Rectal smooth muscle tissue (tissue), 1 donor: Measurements from ENCODE around the gene TRIM38.
"Not testable (repeated sequence)": the region's sequence is repeated elsewhere in the genome, so short reads cannot be mapped to it uniquely, and the experiment has no call there.

Experiments
- H3K27ac ChIP-seq: one replicate; pipeline ENCODE4 v1.7.0; 2013; ENCODE audit warnings: low read depth, low read length, inconsistent platforms
- H3K27me3 ChIP-seq: one replicate; pipeline ENCODE4 v1.7.0; 2013; ENCODE audit warnings: low read length; ENCODE audit not compliant: control insufficient read depth, insufficient read depth
- H3K36me3 ChIP-seq: one replicate; pipeline ENCODE4 v1.7.0; 2013; ENCODE audit warnings: low read length; ENCODE audit not compliant: control insufficient read depth, insufficient read depth
- H3K4me1 ChIP-seq: one replicate; pipeline ENCODE4 v1.7.0; 2013; ENCODE audit warnings: low read length; ENCODE audit not compliant: control insufficient read depth, insufficient read depth
- H3K4me3 ChIP-seq: one replicate; pipeline ENCODE4 v1.7.0; 2013; ENCODE audit warnings: low read length
- H3K9ac ChIP-seq: one replicate; pipeline ENCODE4 v1.7.0; 2013; ENCODE audit warnings: low read length

The TRIM38 gene

DNA sequence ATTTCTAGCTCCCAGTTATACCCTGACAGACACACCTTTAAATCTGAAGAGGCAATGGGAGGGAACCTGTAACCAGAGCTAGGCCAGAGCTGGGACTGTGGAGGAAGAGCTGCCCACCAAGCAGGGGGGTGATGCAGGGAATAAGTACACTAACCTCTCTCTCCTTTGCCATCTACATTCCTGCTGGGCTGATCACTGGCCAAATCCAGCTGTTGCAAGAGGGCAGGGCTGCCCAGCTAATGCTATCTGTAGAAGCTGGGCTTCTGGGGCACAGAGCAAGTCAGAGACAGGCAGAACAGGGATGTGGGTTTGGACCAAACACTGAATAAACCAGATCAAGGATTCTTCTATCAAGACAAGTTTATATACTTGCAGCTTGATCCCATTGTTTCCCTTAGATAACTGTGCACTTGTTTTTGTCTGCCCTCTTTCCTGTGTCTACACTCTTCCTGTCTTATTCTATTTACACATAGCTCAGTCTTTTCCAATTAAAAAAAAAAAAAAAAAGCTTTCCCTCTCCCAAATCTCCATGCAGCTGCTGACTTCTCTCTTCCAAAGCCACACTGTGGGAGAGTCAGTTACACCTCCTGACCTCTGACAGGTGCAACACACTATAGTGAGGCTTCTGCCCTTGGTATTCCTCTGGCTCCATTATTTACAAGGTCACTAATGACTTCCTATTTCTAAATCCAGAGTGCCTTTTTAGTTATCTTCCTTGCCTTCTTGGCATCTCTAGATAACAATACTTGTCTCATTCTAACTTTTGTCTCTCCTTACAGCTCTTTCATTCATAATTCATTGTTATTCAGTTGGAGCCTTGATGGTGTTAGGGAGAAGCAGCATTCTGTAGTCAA is 43.7 kb downstream of the TRIM38 start:
- no peak overlapping the region for H3K9ac ChIP-seq
- no peaks in the 10 kb centered on the region for H3K27me3 ChIP-seq
- no peak overlapping the region for H3K27ac ChIP-seq
- H3K4me3 ChIP-seq, result no peak overlapping the region
- H3K4me1 ChIP-seq, result no peaks in the 10 kb centered on the region
- H3K36me3 ChIP-seq, result no peaks in the 10 kb centered on the region

- H3K4me3 ChIP-seq, H3K36me3 ChIP-seq, H3K9ac ChIP-seq, H3K4me1 ChIP-seq, H3K27me3 ChIP-seq, H3K27ac ChIP-seq: not testable (repeated sequence)
Observed at GRCh38 chr6:26006940-26007305, 44.3 kb downstream of the TRIM38 start.

- Histone ChIP-seq H3K27me3 (no peaks in the 10 kb centered on the region), H3K4me1 (no peaks in the 10 kb centered on the region), H3K27ac (no peak overlapping the region), H3K4me3 (no peak overlapping the region), H3K9ac (no peak overlapping the region), H3K36me3 (no peaks in the 10 kb centered on the region)
Observed at GRCh38 chr6:26008470-26008869, 45.9 kb downstream of the TRIM38 start.

- Histone ChIP-seq H3K9ac (no peak overlapping the region), H3K27me3 (no peaks in the 10 kb centered on the region), H3K4me3 (no peak overlapping the region)
Observed at GRCh38 chr6:26009817-26010216, 47.2 kb downstream of the TRIM38 start.

GRCh38 chr6:26012061-26012460 is 49.5 kb downstream of the TRIM38 start:
- no peaks in the 10 kb centered on the region for H3K4me1 ChIP-seq
- no peaks in the 10 kb centered on the region for H3K27me3 ChIP-seq
- no peaks in the 10 kb centered on the region for H3K36me3 ChIP-seq
- H3K9ac ChIP-seq, result no peak overlapping the region
- no peak overlapping the region for H3K4me3 ChIP-seq
- no peak overlapping the region for H3K27ac ChIP-seq

More at GRCh38 chr6:26009817-26010216, 47.2 kb downstream of the TRIM38 start:
- Histone ChIP-seq H3K36me3 (no peaks in the 10 kb centered on the region), H3K27ac (no peak overlapping the region), H3K4me1 (no peaks in the 10 kb centered on the region)

GRCh38 chr6:26014386-26014785 is 51.8 kb downstream of the TRIM38 start:
- not testable (repeated sequence) for H3K27me3 ChIP-seq, H3K36me3 ChIP-seq, H3K4me1 ChIP-seq, H3K27ac ChIP-seq, H3K4me3 ChIP-seq, H3K9ac ChIP-seq

DNA sequence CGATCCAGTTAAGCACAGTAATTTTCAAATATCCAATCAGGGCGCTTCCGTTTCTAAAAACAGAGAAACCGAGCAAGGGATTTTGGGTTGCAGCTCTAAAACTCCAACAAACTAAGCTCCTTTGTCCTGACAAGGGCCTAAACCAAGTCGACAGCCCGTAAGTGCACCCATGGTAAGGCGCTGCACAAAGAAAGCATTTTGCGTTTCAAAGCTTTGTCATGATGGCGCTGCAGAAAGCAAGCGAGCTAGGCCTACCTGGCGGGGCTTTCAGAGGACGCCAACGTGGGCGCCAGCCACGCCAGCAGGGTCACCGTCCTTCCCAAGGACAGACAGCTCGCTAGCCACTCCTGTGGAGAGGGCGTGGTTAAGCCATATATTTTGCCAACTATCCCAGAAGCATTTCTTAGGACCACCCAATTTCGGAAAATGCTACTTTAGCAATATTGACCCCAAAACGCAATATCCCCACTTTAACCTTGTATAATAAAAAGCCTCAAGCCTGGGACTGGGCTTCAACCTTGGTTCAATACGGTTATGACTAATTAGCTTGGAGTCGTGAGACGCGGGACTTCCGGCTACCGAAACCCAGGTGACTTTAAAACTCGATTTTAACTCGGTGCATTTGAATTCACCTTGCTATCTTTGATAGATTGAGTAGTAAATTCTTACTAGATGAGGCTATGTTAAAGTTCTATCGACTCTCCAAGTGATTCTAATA is 53.8 kb downstream of the TRIM38 start:
- H3K36me3 ChIP-seq, result no peaks in the 10 kb centered on the region
- H3K27me3 ChIP-seq, result no peaks in the 10 kb centered on the region
- H3K9ac ChIP-seq, result no peak overlapping the region
- no peaks in the 10 kb centered on the region for H3K4me1 ChIP-seq
- no peak overlapping the region for H3K27ac ChIP-seq
- peak overlapping the region; percentile 67 for H3K4me3 ChIP-seq

DNA sequence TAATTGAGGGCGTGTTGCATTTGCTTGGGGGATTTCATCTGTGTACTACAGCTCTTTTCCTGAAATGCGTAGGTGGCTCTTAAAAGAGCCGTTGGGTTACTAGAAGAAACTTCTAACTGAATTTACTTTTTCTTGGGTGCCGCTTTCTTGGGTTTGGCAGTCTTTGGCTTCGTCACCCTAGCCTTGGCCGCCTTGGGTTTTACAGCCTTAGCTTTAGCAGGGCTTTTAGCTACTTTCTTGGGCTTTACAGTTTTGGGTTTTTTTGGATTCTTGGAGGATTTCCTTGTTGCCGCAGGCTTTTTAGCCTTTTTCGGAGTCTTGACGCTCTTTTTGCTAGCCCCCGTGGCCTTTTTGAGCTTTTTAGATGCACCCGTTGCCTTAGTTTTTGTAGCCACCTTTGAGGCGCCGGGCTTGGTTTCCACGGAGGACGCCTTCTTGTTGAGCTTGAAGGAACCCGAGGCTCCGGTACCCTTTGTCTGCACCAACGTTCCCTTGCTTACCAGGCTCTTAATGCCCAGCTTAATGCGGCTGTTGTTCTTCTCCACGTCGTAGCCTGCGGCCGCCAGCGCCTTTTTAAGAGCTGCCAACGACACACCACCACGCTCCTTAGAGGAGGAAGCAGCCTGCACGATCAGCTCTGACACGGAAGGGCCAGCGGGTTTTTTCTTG is 54.5 kb downstream of the TRIM38 start:
- Histone ChIP-seq H3K36me3 (no peaks in the 10 kb centered on the region), H3K9ac (peak overlapping the region; percentile 2), H3K27me3 (no peaks in the 10 kb centered on the region), H3K4me1 (no peaks in the 10 kb centered on the region), H3K4me3 (peak overlapping the region; percentile 67), H3K27ac (peak overlapping the region; percentile 84)

DNA sequence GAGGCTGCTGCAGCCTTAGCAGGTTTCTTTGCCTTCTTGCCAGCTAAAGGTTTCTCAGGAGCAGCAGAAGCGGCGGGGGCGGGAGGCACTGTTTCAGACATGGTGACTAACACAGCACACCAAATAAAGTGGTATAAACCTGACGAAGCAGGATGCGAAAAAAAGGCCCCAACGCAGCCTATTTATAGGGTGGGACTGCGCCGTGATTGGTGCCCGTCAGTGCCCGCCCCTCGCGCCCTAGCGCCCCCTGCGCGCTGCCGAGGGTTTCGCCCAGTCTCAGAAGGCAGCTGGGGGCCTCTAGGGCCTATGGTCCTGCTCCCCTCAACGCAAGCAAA is 55.0 kb downstream of the TRIM38 start:
- peak overlapping the region; percentile 84 for H3K27ac ChIP-seq
- no peaks in the 10 kb centered on the region for H3K4me1 ChIP-seq

DNA sequence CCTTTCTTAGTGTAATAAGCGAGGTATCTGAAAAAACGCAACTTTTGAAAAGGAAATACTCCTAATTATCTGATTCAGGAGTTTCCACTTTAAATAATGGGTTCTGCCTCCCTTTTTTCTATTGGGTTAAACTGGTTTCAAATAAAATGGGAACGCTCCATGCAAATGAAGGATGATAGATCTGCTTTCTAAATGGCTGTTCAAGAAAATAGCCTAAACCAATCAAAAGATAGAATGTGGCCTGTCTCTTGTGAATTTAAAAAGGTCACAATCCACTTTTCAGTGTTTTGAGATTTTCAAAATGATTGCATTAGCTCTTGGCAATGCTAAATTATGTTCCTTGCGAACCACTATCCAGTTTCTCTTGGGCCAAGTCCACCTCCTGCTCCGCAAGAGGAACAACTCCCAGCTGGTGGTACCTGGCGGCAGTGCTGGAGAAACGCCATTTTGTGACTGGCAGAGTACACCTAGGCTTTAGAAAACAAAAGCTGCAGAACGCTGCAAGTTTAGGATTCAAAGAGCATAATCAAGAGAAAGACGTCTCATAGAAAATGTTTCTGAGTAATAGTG is 56.7 kb downstream of the TRIM38 start:
- peak overlapping the region; percentile 55 for H3K27ac ChIP-seq
- no peaks in the 10 kb centered on the region for H3K4me1 ChIP-seq
- no peak overlapping the region for H3K4me3 ChIP-seq
- no peaks in the 10 kb centered on the region for H3K36me3 ChIP-seq
- H3K9ac ChIP-seq, result no peak overlapping the region
- H3K27me3 ChIP-seq, result no peaks in the 10 kb centered on the region

More for the DNA sequence above, 55.0 kb downstream of the TRIM38 start:
- H3K36me3 ChIP-seq, result no peaks in the 10 kb centered on the region
- H3K9ac ChIP-seq, result no peak overlapping the region
- H3K27me3 ChIP-seq, result no peaks in the 10 kb centered on the region
- H3K4me3 ChIP-seq, result peak overlapping the region; percentile 67

- H3K27me3 ChIP-seq, result no peaks in the 10 kb centered on the region
- H3K4me3 ChIP-seq, result peak overlapping the region; percentile 89
- no peak overlapping the region for H3K9ac ChIP-seq
- no peaks in the 10 kb centered on the region for H3K4me1 ChIP-seq
- H3K36me3 ChIP-seq, result no peaks in the 10 kb centered on the region
- H3K27ac ChIP-seq, result peak overlapping the region; percentile 55
Observed at GRCh38 chr6:26019967-26020328, 57.3 kb downstream of the TRIM38 start.

GRCh38 chr6:26020329-26021000 is 57.9 kb downstream of the TRIM38 start:
- no peaks in the 10 kb centered on the region for H3K27me3 ChIP-seq
- no peaks in the 10 kb centered on the region for H3K4me1 ChIP-seq
- peak overlapping the region; percentile 99 for H3K27ac ChIP-seq
- no peaks in the 10 kb centered on the region for H3K36me3 ChIP-seq
- H3K9ac ChIP-seq, result peak overlapping the region; percentile 79
- H3K4me3 ChIP-seq, result peak overlapping the region; percentile 89
